Thyroid gland (tissue), 4 donors: ENCODE results near the gene FKBP11.

Experiments used
- CTCF ChIP-seq, 6 experiments: fragments of 200-600 bp in 3 of 6; fragments of 450-650 bp in 3 of 6; sonication (generic) in 3 of 6; IDR thresholded peaks; one replicate each; pipeline ENCODE4 v1.5.1; 2016 to 2019; ENCODE audit warnings: antibody characterized with exemption in 6 of 6, mild to moderate bottlenecking in 2 of 6, inconsistent platforms in 1 of 6, moderate library complexity in 1 of 6
- POLR2A ChIP-seq, 2 donors: fragments of 450-650 bp; IDR thresholded peaks; one replicate each; pipeline ENCODE4 v1.6.1; 2017; ENCODE audit warnings: antibody characterized with exemption in 2 of 2, mild to moderate bottlenecking in 2 of 2, moderate library complexity in 1 of 2

- TF ChIP-seq POLR2A (IDR thresholded peaks at IDR 0.05): peak in 1 of 2 donors; percentile 56
- no peak for TF ChIP-seq CTCF (IDR thresholded peaks at IDR 0.05)
These were observed at the start of gene FKBP11 for GRCh38 chr12:48925304-48926011.
